GM10266 (cell line): ENCODE data around the gene PDGFA.

Source experiments
- DNase-seq: peaks from one replicate; pipeline ENCODE4 v3.0.0; 2012; ENCODE audit errors: extremely low spot score
- CTCF ChIP-seq: IDR thresholded peaks from 2 replicates; pipeline ENCODE4 v1.5.1; 2012; ENCODE audit warnings: mild to moderate bottlenecking, low read depth; ENCODE audit not compliant: control insufficient read depth, insufficient read depth; ENCODE audit errors: missing control alignments

Gene PDGFA

GRCh38 chr7:550881-551614 lies 31.4 kb upstream of the PDGFA start:
- no peak for DNase-seq

GRCh38 chr7:549891-550625 lies 30.4 kb upstream of the PDGFA start:
- DNase-seq = no peak
- no peak for TF ChIP-seq CTCF

More at GRCh38 chr7:550881-551614, 31.4 kb upstream of the PDGFA start:
- no peak for TF ChIP-seq CTCF

- DNase-seq = no peak
- TF ChIP-seq CTCF = no peak
These were observed 29.6 kb upstream of the PDGFA start for GRCh38 chr7:549066-549890.

- DNase-seq = no peak
- no peak for TF ChIP-seq CTCF
These were observed 28.8 kb upstream of the PDGFA start for GRCh38 chr7:548401-548800.

GRCh38 chr7:545470-545869 lies 25.8 kb upstream of the PDGFA start:
- DNase-seq = no peak
- TF ChIP-seq CTCF = no peak

- DNase-seq = no peak
- TF ChIP-seq CTCF = no peak
These were observed 24.9 kb upstream of the PDGFA start for GRCh38 chr7:544338-545221.
